Muscle of leg (tissue), 11 donors: ENCODE results near the gene SPINK2. TPM values are rescaled to one million over a fixed set of nuclear protein-coding genes. Genes with fewer than 3 reads are reported as not detected.

Experiments used
- DNase-seq: peaks from one replicate; pipeline ENCODE4 v3.0.0; 2013
- H3K27ac ChIP-seq: one replicate; pipeline ENCODE4 v1.5.1; 2013; ENCODE audit warnings: mild to moderate bottlenecking, low read length, control low read depth
- H3K27me3 ChIP-seq: one replicate; pipeline ENCODE4 v1.6.1; 2013; ENCODE audit warnings: low read length; ENCODE audit not compliant: control insufficient read depth, insufficient read depth
- H3K36me3 ChIP-seq: one replicate; pipeline ENCODE4 v1.6.1; 2013; ENCODE audit warnings: low read length; ENCODE audit not compliant: control insufficient read depth, insufficient read depth
- H3K4me1 ChIP-seq: one replicate; pipeline ENCODE4 v1.6.1; 2013; ENCODE audit warnings: low read length; ENCODE audit not compliant: control insufficient read depth, insufficient read depth
- H3K4me3 ChIP-seq: one replicate; pipeline ENCODE4 v1.5.1; 2013; ENCODE audit warnings: low read length, control low read depth
- H3K9me3 ChIP-seq: replicated peaks from 2 replicates; pipeline ENCODE4 v1.6.1; 2013; ENCODE audit warnings: low read depth, low read length; ENCODE audit not compliant: control insufficient read depth
- WGBS: methylation state at CpG from one replicate; pipeline ENCODE4 v1.1.5; 2013; ENCODE audit warnings: missing lambda C conversion rate; ENCODE audit not compliant: insufficient coverage; 5-methylcytosine and 5-hydroxymethylcytosine counted together
- polyA plus RNA-seq, 8 donors: library from polyadenylated mRNA; unstranded; fragments of 120-200 nt; gene quantifications; one replicate each; pipeline versions ENCODE4 v1.2.1 to v1.2.3, GENCODE V29; 2013; ENCODE audit warnings: inconsistent platforms in 1 of 8, low replicate concordance in 1 of 8; ENCODE audit not compliant: insufficient read length in 8 of 8, insufficient read depth in 1 of 8
- total RNA-seq: library from RNA; stranded (reverse); fragments of 120-200 nt; gene quantifications from one replicate; pipeline ENCODE4 v1.2.4, GENCODE V29; 2013

SPINK2 gene
- total and polyA plus RNA-seq, 9 donors: 0.28 TPM; not detected in 8

- Histone ChIP-seq H3K27me3 (no peaks in the 10 kb centered on the region), H3K9me3 (no peaks in the 10 kb centered on the region), H3K27ac (no peak overlapping the region), H3K36me3 (no peaks in the 10 kb centered on the region), H3K4me3 (no peak overlapping the region), H3K4me1 (no peaks in the 10 kb centered on the region)
- DNase-seq: peak; percentile 57
- no CpG with 5 or more reads among the region's 2 CpGs for WGBS
Measured at GRCh38 chr4:56803471-56803870, 18.0 kb downstream of the SPINK2 start.

- 1% methylated on average over 15 of the region's 19 CpGs for WGBS
- Histone ChIP-seq H3K27me3 (no peaks in the 10 kb centered on the region), H3K36me3 (no peaks in the 10 kb centered on the region), H3K27ac (peak overlapping the region; percentile 94), H3K4me3 (peak overlapping the region; percentile 68), H3K9me3 (no peaks in the 10 kb centered on the region), H3K4me1 (no peaks in the 10 kb centered on the region)
- peak; percentile 95 for DNase-seq
Measured at GRCh38 chr4:56799824-56800756, 21.4 kb downstream of the SPINK2 start.

GRCh38 chr4:56799161-56799759, 22.2 kb downstream of the SPINK2 start:
- 76% methylated on average over 6 of the region's 11 CpGs for WGBS
- no peaks in the 10 kb centered on the region for H3K4me1 ChIP-seq
- peak overlapping the region; percentile 94 for H3K27ac ChIP-seq
- H3K27me3 ChIP-seq: no peaks in the 10 kb centered on the region
- no peaks in the 10 kb centered on the region for H3K9me3 ChIP-seq
- no peaks in the 10 kb centered on the region for H3K36me3 ChIP-seq
- peak overlapping the region; percentile 68 for H3K4me3 ChIP-seq
- DNase-seq: peak; percentile 39

- Histone ChIP-seq H3K4me3 (no peak overlapping the region), H3K27me3 (no peaks in the 10 kb centered on the region), H3K36me3 (no peaks in the 10 kb centered on the region), H3K27ac (no peak overlapping the region), H3K9me3 (no peaks in the 10 kb centered on the region), H3K4me1 (no peaks in the 10 kb centered on the region)
- no CpG with 5 or more reads among the region's 3 CpGs for WGBS
- no peak for DNase-seq
Measured at GRCh38 chr4:56796211-56796610, 25.3 kb downstream of the SPINK2 start.

GRCh38 chr4:56791316-56791715, 30.2 kb downstream of the SPINK2 start:
- WGBS: no CpG with 5 or more reads among the region's 4 CpGs
- Histone ChIP-seq H3K27ac (no peak overlapping the region), H3K4me3 (no peak overlapping the region), H3K36me3 (no peaks in the 10 kb centered on the region), H3K9me3 (no peaks in the 10 kb centered on the region), H3K4me1 (peaks cover 16% of the 10 kb centered on the region), H3K27me3 (no peaks in the 10 kb centered on the region)
- no peak for DNase-seq

GRCh38 chr4:56790691-56791091, 30.8 kb downstream of the SPINK2 start:
- H3K9me3 ChIP-seq: no peaks in the 10 kb centered on the region
- peak; percentile 91 for DNase-seq
- WGBS: no CpG with 5 or more reads among the region's 1 CpG

GRCh38 chr4:56788081-56788480, 33.4 kb downstream of the SPINK2 start:
- Histone ChIP-seq H3K36me3 (no peaks in the 10 kb centered on the region), H3K27ac (no peak overlapping the region), H3K27me3 (no peaks in the 10 kb centered on the region), H3K4me1 (peaks cover 16% of the 10 kb centered on the region), H3K4me3 (no peak overlapping the region), H3K9me3 (no peaks in the 10 kb centered on the region)
- DNase-seq: no peak
- WGBS: 63% methylated on average over 6 of the region's 7 CpGs

More at GRCh38 chr4:56790691-56791091, 30.8 kb downstream of the SPINK2 start:
- Histone ChIP-seq H3K4me1 (peaks cover 16% of the 10 kb centered on the region), H3K27me3 (no peaks in the 10 kb centered on the region), H3K27ac (no peak overlapping the region), H3K4me3 (no peak overlapping the region), H3K36me3 (no peaks in the 10 kb centered on the region)

GRCh38 chr4:56787380-56787779, 34.1 kb downstream of the SPINK2 start:
- Histone ChIP-seq H3K27ac (peak overlapping the region; percentile 72), H3K27me3 (no peaks in the 10 kb centered on the region), H3K9me3 (no peaks in the 10 kb centered on the region), H3K4me1 (peaks cover 16% of the 10 kb centered on the region), H3K4me3 (no peak overlapping the region), H3K36me3 (no peaks in the 10 kb centered on the region)
- peak; percentile 23 for DNase-seq
- 38% methylated on average over 2 of the region's 6 CpGs for WGBS

- Histone ChIP-seq H3K27me3 (no peaks in the 10 kb centered on the region), H3K4me1 (peaks cover 16% of the 10 kb centered on the region), H3K27ac (peak overlapping the region; percentile 72), H3K4me3 (no peak overlapping the region), H3K9me3 (no peaks in the 10 kb centered on the region), H3K36me3 (no peaks in the 10 kb centered on the region)
- peak; percentile 91 for DNase-seq
- 0% methylated on average over 4 of the region's 9 CpGs for WGBS
Measured at GRCh38 chr4:56786955-56787354, 34.5 kb downstream of the SPINK2 start.

GRCh38 chr4:56783986-56784385, 37.5 kb downstream of the SPINK2 start:
- 28% methylated on average over 2 of the region's 5 CpGs for WGBS
- Histone ChIP-seq H3K4me1 (peaks cover 16% of the 10 kb centered on the region), H3K36me3 (no peaks in the 10 kb centered on the region), H3K4me3 (no peak overlapping the region), H3K27me3 (no peaks in the 10 kb centered on the region), H3K27ac (no peak overlapping the region), H3K9me3 (no peaks in the 10 kb centered on the region)
- peak; percentile 25 for DNase-seq
